ENCODE measurements around the gene CFAP20DC. TPM values are rescaled to one million over a fixed set of nuclear protein-coding genes. Genes with fewer than 3 reads are reported as not detected.

Gene CFAP20DC
- total and polyA plus RNA-seq, 2 of the 13 experiments (the other 11 are each of a cell fraction or from before 2014, with no cell fraction given) = not detected

DNA sequence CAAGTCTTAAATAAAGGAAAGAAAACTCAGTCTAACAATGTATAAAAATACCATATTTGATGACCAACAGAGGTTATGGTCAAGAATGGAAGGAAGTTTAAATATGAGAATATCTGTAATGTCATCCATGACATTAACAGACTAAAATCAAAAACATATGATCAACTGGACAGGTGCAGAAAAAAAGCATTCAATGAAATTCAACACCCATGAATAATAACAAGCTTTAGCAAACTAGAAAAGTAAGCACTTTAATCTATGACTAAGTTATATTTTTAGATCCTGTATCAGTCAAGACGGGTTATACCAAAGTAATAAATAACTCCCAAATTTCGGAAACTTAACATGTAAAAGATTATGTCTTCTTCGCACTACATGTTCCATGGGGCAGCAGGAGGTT, 61.8 kb downstream of the CFAP20DC start (continued):
- TF ChIP-seq ZNF660 (CRISPR knock-in tag; IDR thresholded peaks at IDR 0.05; ENCODE audit: borderline replicate concordance, low read depth) (no peak), ZNF616 (CRISPR knock-in tag; IDR thresholded peaks at IDR 0.05; ENCODE audit: low read depth) (no peak), RAD51 (IDR thresholded peaks at IDR 0.05; ENCODE audit: borderline replicate concordance) (no peak)

DNA sequence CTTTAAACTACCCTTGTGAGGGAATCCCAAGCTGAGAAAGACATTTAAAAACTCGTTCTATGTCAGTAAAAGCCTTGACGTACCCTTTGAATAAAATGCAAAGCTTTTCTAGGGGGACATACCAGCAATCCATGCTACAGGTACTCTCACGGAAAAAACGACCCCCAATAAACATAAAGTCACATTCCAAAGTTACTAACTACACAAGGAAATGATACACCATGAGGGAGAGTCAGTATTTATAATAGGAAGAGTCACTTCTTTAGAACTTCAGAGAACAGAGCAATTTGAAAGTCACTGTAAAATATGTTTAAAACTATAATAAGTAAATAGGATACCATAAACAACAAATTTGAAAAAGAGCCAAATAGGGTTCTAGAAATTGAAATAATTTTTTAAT, 63.2 kb downstream of the CFAP20DC start:
- in situ Hi-C loops (cut with HindIII; ENCODE audit: extremely low pct_ligation_motif_present, low pct_unique_long_range_greater_than_20kb) (no loop called here), intact Hi-C loops (cut with micrococcal nuclease; ENCODE audit: unreplicated experiment) (no loop called here)
- no peak overlapping the region for H3K4me2 ChIP-seq (ENCODE audit: low read depth, low read length)
- ATAC-seq (no peak), FAIRE-seq (no peak), DNase-seq (ENCODE audit: low spot score) (no peak)
- no peak overlapping the region for H3K9ac ChIP-seq (ENCODE audit: insufficient read depth, low read depth, low read length)
- WGBS (ENCODE audit: low lambda C conversion rate) = 1% methylated on average over 4 of the region's 4 CpGs
- TF ChIP-seq KLF9 (CRISPR knock-in tag; IDR thresholded peaks at IDR 0.05; ENCODE audit: low read depth) = no peak
- TF ChIP-seq ZBTB38 (CRISPR knock-in tag; IDR thresholded peaks at IDR 0.05) = no peak
- no peak for TF ChIP-seq ZNF615 (CRISPR knock-in tag; IDR thresholded peaks at IDR 0.05; ENCODE audit: borderline replicate concordance)
- TF ChIP-seq TBX2 (CRISPR knock-in tag; IDR thresholded peaks at IDR 0.05; ENCODE audit: borderline replicate concordance) = no peak
- TF ChIP-seq SNAI1 (CRISPR knock-in tag; IDR thresholded peaks at IDR 0.05; ENCODE audit: borderline replicate concordance) = no peak
- TF ChIP-seq PCBP1 (IDR thresholded peaks at IDR 0.05; ENCODE audit: borderline replicate concordance, low read depth, low read length) = no peak
- no peak for TF ChIP-seq ATF1 (CRISPR knock-in tag; IDR thresholded peaks at IDR 0.05)
- TF ChIP-seq, protein P1, sequence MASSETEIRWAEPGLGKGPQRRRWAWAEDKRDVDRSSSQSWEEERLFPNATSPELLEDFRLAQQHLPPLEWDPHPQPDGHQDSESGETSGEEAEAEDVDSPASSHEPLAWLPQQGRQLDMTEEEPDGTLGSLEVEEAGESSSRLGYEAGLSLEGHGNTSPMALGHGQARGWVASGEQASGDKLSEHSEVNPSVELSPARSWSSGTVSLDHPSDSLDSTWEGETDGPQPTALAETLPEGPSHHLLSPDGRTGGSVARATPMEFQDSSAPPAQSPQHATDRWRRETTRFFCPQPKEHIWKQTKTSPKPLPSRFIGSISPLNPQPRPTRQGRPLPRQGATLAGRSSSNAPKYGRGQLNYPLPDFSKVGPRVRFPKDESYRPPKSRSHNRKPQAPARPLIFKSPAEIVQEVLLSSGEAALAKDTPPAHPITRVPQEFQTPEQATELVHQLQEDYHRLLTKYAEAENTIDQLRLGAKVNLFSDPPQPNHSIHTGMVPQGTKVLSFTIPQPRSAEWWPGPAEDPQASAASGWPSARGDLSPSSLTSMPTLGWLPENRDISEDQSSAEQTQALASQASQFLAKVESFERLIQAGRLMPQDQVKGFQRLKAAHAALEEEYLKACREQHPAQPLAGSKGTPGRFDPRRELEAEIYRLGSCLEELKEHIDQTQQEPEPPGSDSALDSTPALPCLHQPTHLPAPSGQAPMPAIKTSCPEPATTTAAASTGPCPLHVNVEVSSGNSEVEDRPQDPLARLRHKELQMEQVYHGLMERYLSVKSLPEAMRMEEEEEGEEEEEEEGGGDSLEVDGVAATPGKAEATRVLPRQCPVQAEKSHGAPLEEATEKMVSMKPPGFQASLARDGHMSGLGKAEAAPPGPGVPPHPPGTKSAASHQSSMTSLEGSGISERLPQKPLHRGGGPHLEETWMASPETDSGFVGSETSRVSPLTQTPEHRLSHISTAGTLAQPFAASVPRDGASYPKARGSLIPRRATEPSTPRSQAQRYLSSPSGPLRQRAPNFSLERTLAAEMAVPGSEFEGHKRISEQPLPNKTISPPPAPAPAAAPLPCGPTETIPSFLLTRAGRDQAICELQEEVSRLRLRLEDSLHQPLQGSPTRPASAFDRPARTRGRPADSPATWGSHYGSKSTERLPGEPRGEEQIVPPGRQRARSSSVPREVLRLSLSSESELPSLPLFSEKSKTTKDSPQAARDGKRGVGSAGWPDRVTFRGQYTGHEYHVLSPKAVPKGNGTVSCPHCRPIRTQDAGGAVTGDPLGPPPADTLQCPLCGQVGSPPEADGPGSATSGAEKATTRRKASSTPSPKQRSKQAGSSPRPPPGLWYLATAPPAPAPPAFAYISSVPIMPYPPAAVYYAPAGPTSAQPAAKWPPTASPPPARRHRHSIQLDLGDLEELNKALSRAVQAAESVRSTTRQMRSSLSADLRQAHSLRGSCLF (CRISPR knock-in tag; IDR thresholded peaks at IDR 0.05; ENCODE audit: borderline replicate concordance) = no peak
- no peak for TF ChIP-seq ZFP36 (IDR thresholded peaks at IDR 0.05; ENCODE audit: borderline replicate concordance, low read depth, low read length, partially characterized antibody)
- TF ChIP-seq ZNF224 (CRISPR knock-in tag; IDR thresholded peaks at IDR 0.05) = no peak
- H3K79me2 ChIP-seq (ENCODE audit: insufficient read depth, low read length) = no peaks in the 10 kb centered on the region
- BruUV-seq (replicated peaks) = no TSS peak
- no peaks in the 10 kb centered on the region for H3K27me3 ChIP-seq (ENCODE audit: control insufficient read depth in 1 of 2, insufficient read depth in 2 of 2, low read length in 2 of 2)
- no peaks in the 10 kb centered on the region for H3K36me3 ChIP-seq (replicated peaks in 1 of 2; ENCODE audit: control insufficient read depth in 1 of 2, insufficient read depth in 2 of 2, low read length in 2 of 2)
- H4K20me1 ChIP-seq (ENCODE audit: insufficient read depth, low read length) = no peaks in the 10 kb centered on the region
- H3K27ac ChIP-seq (ENCODE audit: extremely low read length, insufficient read depth, low read length) = no peak overlapping the region
- ChIA-PET CTCF (ENCODE audit: low intra/inter-chr PET ratio, low total read pairs) (no interaction called here), POLR2A (no interaction called here)
- H3K4me3 ChIP-seq (replicated peaks in 1 of 3; ENCODE audit: insufficient read depth in 1 of 3, low read depth in 2 of 3, low read length in 3 of 3) = no peak overlapping the region
- no peak overlapping the region for H2AFZ ChIP-seq (ENCODE audit: low read length)
- H3K4me1 ChIP-seq (ENCODE audit: insufficient read depth, low read length) = no peaks in the 10 kb centered on the region
- no peaks in the 10 kb centered on the region for H3K9me3 ChIP-seq (ENCODE audit: low read length)

All from HepG2 (cell line).